GM18498 (cell line): ENCODE data around the gene PREB.
"Not testable (repeated sequence)": the region's sequence is repeated elsewhere in the genome, so short reads cannot be mapped to it uniquely, and the experiment has no call there.

Experiments used
- ATAC-seq: cut with Tn5 transposase; IDR thresholded peaks from one replicate; pipeline ENCODE4 v1.9.1; 2021; ENCODE audit warnings: mild to moderate bottlenecking, moderate library complexity; ENCODE audit not compliant: unreplicated experiment

The PREB gene

DNA sequence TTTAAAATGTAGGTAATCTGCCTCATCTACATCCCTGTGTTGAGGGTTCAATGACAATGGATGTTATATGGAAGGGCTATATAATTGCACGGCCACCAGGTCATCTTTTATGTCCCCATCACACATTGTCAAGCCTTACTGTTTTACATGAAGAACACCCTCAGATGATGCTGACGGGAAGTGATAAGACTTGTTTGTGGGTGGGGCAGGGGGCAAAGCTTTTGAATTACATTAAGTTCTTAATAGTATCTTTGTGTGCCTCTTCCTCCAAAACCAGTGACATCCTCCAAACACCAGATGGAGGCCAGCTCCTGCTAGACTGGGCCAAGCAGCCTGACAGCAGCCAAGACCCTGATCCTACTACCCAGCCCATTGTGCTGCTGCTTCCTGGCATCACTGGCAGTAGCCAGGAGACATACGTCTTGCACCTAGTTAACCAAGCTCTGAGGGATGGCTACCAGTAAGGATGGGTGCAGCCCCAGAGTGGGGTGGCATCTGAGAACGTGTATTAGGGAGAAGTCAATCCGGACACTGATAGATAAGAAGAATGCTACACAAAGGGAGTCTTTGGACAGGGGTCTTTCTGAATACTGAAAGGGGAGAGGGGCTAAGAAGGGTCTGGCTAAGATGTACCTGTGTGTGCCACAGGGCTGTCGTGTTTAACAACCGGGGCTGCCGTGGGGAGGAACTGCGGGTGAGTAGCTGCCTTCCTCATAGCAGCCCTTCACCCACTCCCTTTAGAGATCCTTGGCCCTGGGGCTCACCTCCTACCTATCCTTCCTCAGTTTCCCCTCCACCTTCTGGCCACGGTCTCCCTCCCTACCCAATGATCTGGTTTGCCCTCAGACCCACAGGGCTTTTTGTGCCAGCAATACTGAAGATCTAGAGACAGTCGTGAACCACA, 5.5 kb downstream of the PREB start:
- no peak for ATAC-seq

GRCh38 chr2:27127883-27128667, 6.4 kb downstream of the PREB start:
- no peak for ATAC-seq

DNA sequence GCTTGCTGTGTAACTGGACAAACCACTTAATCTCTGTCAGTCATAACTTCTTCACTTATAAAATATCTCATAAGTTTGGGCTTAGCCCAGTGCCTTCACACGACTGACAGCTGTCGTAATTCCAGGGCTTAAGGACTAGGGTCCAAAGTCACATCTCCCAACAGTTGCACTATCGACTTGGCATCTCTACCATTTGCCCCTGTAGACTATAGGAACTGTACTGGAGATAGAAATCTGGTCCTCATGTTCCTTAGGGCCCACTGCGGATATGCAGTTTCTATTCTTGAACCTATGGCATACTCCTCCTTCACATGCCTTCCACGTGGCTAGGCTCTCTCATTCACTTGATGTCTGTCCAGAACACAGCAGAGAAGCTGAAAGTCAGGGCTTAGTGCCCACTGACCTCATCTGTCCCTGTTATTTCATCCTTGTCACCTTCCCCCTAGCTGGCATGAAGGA, 8.2 kb downstream of the PREB start:
- ATAC-seq, result no peak

DNA sequence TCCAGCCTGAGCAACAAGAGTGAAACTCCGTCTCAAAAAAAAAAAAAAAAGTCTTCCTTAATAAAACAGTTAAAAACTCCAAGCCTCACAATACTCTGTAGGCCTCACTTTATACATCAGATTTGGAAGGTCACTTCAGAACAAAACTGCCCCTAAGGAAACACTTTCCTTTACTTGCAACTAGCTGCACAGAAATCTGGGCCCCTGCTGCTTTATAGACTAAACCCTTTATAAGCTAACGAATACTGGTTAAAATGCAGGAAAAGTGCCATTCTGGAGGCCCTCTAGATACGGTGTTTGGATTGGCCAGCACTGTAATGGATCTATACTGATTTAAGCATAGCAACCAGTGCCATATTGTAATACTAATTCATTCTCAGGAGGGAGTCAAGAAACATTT, 9.3 kb downstream of the PREB start:
- ATAC-seq, result no peak

DNA sequence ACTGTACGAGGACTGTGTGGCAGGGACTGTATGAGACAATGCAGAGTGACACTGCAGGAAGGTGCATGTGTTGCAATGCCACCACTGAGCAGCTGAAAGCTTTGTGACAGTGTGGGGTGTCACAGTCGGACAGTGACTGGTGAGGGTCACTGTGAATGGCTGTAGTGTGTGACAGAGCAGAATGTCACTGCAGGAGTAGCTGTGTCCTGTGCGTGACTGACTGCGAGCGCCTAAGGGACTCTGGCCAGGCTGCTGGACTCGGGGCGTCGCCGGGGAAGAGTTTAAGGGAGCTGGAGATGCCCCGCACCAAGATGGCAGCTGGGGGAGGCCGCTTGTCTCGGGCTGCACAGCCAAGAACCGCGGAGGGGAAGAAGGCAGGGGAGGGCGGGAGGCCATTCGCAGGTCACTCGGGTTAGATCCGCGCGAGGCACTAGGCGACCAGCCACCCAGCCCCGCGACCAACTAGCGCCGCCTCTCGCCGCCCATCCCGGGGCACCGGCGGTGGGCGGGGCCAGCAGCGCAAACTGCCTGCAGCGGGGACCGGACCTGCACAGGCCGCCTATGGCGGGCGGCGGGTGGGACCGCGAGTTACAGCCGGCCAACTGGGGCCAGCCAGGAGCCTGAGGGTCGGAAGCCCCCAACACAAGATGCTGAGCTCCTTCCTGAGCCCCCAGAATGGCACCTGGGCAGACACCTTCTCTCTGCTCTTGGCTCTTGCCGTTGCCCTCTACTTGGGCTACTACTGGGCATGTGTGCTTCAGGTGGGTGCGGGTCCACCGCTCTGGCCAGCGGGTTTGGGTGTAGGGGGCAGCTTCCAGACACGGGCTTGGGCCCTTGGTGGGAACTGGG, 10.9 kb downstream of the PREB start, which contains the start of gene ABHD1:
Gene ABHD1, plus strand, starts transcription at position 514 of the 849 bp plus-strand sequence. Its CDS starts 134 bp downstream, at position 648.
- ATAC-seq, result no peak

- ATAC-seq, result no peak
Observed at GRCh38 chr2:27122791-27123190, 11.6 kb downstream of the PREB start.

- no peak for ATAC-seq
Observed at GRCh38 chr2:27121906-27122305, 12.5 kb downstream of the PREB start.

- ATAC-seq, result not testable (repeated sequence)
Observed at GRCh38 chr2:27119330-27119670, 15.1 kb downstream of the PREB start.

GRCh38 chr2:27118525-27119329, 15.7 kb downstream of the PREB start, which contains the start of gene CGREF1:
TSS of gene CGREF1 (minus strand) at chr2:27119128. CDS start at chr2:27104366, 14,762 bp downstream.
- no peak for ATAC-seq

DNA sequence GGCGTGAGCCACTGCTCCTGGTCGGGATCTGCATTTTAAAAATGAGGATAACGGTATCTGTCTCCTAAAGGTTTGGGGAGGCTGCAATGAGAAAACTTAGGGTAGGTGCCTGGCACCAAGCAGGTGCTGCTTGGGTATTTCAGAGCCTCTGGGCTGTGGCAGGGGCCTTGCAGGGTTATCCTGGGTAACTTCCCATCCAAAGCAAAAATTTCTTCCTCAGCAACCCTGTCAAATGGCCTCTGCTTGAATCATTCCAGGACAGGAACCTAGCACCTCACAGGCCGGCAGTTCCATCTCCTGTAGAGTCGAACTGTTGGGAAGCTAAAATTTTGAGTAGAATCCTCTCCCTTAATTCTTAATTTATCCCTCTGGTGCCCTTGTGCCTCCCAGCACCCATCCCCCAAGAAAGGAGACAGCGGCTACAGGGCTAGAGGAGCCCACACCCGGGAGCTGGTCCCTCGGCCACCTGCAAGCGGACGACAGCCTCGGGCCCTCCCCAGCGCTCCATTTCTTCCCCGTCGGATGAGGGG, 16.4 kb downstream of the PREB start:
- ATAC-seq, result no peak

GRCh38 chr2:27115519-27115918, 18.9 kb downstream of the PREB start:
- no peak for ATAC-seq

DNA sequence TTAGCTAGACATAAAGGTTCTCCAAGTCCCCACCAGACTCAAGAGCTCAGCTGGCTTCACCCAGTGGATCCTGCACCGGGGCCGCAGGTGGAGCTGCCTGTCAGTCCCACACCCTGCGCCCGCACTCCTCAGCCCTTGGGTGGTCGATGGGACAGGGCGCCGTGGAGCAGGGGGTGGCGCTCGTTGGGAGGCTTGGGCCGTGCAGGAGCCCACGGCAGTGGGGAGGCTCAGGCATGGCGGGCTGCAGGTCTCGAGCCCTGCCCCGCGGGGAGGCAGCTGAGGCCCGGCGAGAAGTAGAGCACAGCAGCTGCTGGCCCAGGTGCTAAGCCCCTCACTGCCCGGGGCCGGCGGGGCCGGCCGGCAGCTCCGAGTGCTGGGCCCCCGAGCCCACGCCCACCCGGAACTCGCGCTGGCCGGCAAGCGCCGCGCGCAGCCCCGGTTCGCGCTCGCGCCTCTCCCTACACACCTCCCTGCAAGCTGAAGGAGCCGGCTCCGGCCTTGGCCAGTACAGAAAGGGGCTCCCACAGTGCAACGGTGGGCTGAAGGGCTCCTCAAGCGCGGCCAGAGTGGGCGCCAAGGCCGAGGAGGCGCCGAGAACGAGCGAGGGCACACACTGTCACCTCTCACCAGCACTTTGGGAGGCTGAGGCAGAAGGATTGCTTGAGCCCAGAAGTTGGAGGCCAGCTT, 22.9 kb downstream of the PREB start:
- not testable (repeated sequence) for ATAC-seq

DNA sequence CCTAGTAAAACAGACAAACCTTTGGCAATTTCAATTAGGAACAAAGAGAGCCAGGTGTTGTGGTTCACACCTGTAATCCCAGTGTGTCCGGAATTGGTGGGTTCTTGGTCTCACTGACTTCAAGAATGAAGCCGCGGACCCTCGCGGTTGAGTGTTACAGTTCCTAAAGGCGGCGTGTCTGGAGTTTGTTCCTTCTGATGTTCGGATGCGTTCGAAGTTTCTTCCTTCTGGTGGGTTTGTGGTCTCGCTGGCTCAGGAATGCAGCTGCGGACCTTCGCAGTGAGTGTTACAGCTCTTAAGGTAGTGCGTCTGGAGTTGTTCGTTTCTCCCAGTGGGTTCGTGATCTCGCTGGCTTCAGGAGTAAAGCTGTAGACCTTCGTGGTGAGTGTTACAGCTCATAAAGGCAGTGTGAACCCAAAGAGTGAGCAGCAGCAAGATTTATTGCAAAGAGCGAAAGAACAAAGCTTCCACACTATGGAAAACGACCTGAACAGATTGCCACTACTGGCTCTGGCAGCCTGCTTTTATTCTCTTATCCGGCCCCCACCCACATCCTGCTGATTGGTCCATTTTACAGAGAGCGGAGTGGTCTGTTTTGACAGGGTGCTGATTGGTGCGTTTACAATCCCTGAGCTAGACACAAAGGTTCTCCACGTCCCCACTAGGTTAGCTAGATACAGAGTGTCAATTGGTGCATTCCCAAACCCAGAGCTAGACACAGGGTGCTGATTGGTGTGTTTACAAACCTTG, 23.7 kb downstream of the PREB start:
- not testable (repeated sequence) for ATAC-seq

GRCh38 chr2:27109083-27109482, 25.4 kb downstream of the PREB start:
- ATAC-seq, result no peak

DNA sequence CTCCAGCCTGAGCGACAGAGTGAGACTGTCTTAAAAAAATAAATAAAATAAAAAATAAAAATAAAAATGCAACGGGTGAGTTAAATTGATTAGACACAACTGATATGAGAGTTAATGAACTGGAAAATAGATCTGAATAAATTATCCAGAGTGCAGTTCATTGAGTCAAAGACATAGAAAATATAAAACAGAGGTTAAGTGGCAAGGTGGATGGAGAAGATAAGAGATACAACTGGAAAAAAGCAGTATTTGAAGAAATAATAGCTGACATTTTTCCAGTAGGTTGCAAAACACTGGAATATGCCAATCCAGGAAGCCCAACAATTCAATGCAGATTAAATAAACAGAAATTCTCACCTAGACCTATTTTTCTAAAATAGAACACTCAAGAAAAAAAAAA, 26.2 kb downstream of the PREB start:
- no peak for ATAC-seq

- ATAC-seq, result no peak
Observed at GRCh38 chr2:27105981-27106380, 28.5 kb downstream of the PREB start.

- no peak for ATAC-seq
Observed at GRCh38 chr2:27102329-27102728, 32.1 kb downstream of the PREB start.

DNA sequence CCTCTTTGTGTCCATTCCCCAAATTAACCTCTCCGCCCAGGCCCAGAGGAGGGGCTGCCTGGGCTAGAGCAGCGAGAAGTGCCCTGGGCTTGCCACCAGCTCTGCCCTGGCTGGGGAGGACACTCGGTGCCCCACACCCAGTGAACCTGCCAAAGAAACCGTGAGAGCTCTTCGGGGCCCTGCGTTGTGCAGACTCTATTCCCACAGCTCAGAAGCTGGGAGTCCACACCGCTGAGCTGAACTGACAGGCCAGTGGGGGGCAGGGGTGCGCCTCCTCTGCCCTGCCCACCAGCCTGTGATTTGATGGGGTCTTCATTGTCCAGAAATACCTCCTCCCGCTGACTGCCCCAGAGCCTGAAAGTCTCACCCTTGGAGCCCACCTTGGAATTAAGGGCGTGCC, 34.4 kb downstream of the PREB start:
- no peak for ATAC-seq
